AG09309 (cell line): ENCODE measurements around the gene DISC1.

Experiments
- DNase-seq: peaks from one replicate; pipeline ENCODE4 v3.0.0-alpha.2; 2010; ENCODE audit warnings: low read depth
- H3K4me3 ChIP-seq: 2 replicates; pipeline ENCODE4 v1.5.1; 2011; ENCODE audit warnings: mild to moderate bottlenecking, low read depth, low read length, moderate library complexity; ENCODE audit not compliant: control insufficient read depth
- TF ChIP-seq, protein P1 (sequence below): IDR thresholded peaks from 2 replicates; pipeline ENCODE4 v1.5.1; 2011; ENCODE audit warnings: mild to moderate bottlenecking, low read depth, low read length, inconsistent platforms; ENCODE audit not compliant: insufficient read depth, control insufficient read depth; ENCODE audit errors: missing control alignments

DISC1 gene

GRCh38 chr1:232014941-232015340 lies 388.4 kb downstream of the DISC1 start:
- H3K4me3 ChIP-seq, result no peak overlapping the region
- TF ChIP-seq, protein P1, sequence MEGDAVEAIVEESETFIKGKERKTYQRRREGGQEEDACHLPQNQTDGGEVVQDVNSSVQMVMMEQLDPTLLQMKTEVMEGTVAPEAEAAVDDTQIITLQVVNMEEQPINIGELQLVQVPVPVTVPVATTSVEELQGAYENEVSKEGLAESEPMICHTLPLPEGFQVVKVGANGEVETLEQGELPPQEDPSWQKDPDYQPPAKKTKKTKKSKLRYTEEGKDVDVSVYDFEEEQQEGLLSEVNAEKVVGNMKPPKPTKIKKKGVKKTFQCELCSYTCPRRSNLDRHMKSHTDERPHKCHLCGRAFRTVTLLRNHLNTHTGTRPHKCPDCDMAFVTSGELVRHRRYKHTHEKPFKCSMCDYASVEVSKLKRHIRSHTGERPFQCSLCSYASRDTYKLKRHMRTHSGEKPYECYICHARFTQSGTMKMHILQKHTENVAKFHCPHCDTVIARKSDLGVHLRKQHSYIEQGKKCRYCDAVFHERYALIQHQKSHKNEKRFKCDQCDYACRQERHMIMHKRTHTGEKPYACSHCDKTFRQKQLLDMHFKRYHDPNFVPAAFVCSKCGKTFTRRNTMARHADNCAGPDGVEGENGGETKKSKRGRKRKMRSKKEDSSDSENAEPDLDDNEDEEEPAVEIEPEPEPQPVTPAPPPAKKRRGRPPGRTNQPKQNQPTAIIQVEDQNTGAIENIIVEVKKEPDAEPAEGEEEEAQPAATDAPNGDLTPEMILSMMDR, result no peak
- DNase-seq, result no peak

DNA sequence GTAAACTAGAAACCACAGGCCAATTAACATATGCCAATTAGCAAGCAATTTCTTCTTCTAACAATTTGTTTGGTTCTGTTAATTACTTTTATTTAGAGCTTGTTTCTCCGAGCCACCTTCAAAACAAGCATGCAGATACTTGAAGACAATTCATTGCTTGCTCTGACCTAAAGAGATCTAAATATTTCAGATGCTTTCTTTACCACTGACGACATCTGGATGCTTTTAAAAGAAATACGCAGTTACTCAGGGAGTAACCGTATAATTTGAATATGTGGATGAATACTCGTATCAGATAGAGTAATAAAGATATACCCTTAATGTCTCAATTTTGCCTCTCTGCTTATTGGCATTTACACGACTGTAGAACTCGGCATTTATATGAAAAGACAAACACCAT lies 390.0 kb downstream of the DISC1 start:
- no peak for DNase-seq
- no peak overlapping the region for H3K4me3 ChIP-seq

GRCh38 chr1:232017057-232017456 lies 390.5 kb downstream of the DISC1 start:
- no peak overlapping the region for H3K4me3 ChIP-seq
- TF ChIP-seq, protein P1, result no peak
- DNase-seq, result no peak

More for the DNA sequence above, 390.0 kb downstream of the DISC1 start:
- TF ChIP-seq, protein P1, result no peak

GRCh38 chr1:232017759-232018158 lies 391.2 kb downstream of the DISC1 start:
- TF ChIP-seq, protein P1, result no peak
- no peak overlapping the region for H3K4me3 ChIP-seq
- DNase-seq, result no peak

GRCh38 chr1:232018231-232019025 lies 391.8 kb downstream of the DISC1 start:
- no peak for DNase-seq
- H3K4me3 ChIP-seq, result no peak overlapping the region
- TF ChIP-seq, protein P1, result no peak

DNA sequence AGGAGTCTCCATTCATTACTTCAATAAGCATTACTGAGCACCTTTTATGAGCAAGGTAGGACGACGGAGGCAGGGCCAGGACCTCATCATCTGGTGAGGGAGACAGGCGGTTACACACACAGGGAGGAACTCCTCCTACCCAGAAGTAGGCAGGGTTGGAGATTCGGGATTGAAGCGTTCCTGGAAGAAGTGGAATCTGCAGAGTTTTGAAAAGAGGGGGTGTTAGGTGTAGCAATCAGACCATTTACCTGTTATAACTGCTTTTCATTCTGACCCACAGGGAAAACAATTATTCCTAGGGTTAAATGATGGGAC lies 392.4 kb downstream of the DISC1 start:
- no peak for DNase-seq
- no peak overlapping the region for H3K4me3 ChIP-seq
- TF ChIP-seq, protein P1, result no peak

DNA sequence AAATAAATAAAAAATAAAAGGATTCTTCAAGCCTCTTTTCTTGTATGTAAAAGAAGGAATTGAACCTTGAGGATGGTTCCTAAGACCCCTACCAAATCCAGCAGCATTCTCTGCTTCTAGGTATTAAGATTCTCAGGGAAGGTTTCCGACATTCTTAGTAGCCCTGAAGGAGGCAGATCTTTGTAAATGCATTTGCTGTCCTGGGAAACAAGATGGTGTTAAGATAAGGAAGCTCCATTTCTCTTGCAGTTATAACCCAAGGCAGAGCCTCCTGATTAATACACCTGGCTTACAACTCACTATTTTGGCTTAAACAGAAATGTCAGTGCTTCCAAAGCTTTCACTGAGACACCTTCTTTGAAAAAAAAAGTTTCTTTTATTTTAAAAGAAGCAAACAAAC lies 393.8 kb downstream of the DISC1 start:
- no peak overlapping the region for H3K4me3 ChIP-seq
- DNase-seq, result no peak
- TF ChIP-seq, protein P1, result no peak
